Small intestine (tissue), 4 donors: ENCODE measurements around the gene TTLL3. TPM values are rescaled to one million over a fixed set of nuclear protein-coding genes. Genes with fewer than 3 reads are reported as not detected.

Experiments used
- polyA plus RNA-seq, 4 donors: library from polyadenylated mRNA; stranded (reverse) in 3 of 4; unstranded in 1 of 4; fragments of 200-250 nt in 3 of 4; fragments of 120-200 nt in 1 of 4; gene quantifications; one replicate each; pipeline versions ENCODE4 v1.2.1 to v1.2.3, GENCODE V29; 2013
- donor health status: healthy with polysubstance abuse.
- donor health status: Bipolar disorder and iron deficiency.
- donor health status: healthy.

Gene TTLL3
- polyA plus RNA-seq, 4 donors = 20.8 to 51.9 (median 22.6) TPM

Other genes starting within 250 kb of the TTLL3 start
- 10 to 100 TPM; 22.0 to 47.0 (median 36.6) TPM for gene MTMR14, start 160.8 kb upstream of the TTLL3 start, polyA plus RNA-seq
- under 1 TPM in 2 of 4 donors, not detected in 2; 0.35 to 0.92 TPM for gene CPNE9, start 106.4 kb upstream of the TTLL3 start, polyA plus RNA-seq
- gene BRPF1, start 78.5 kb upstream of the TTLL3 start, polyA plus RNA-seq = 10 to 100 TPM in 1 of 4 donors, 1 to 10 TPM in 3; 5.1 to 16.0 (median 7.6) TPM
- 100 to 1,000 TPM in 1 of 4 donors, 10 to 100 TPM in 3; 25.4 to 111 (median 43.1) TPM for gene OGG1, start 60.3 kb upstream of the TTLL3 start, polyA plus RNA-seq
- gene CAMK1, start 40.3 kb upstream of the TTLL3 start, polyA plus RNA-seq = 10 to 100 TPM; 10.1 to 22.5 (median 19.4) TPM
- gene TADA3, start 17.8 kb upstream of the TTLL3 start, polyA plus RNA-seq = 10 to 100 TPM; 41.1 to 59.0 (median 44.6) TPM
- gene ARPC4, start 17.2 kb upstream of the TTLL3 start, polyA plus RNA-seq = 100 to 1,000 TPM; 143 to 178 (median 161) TPM
- gene RPUSD3, start 33.7 kb downstream of the TTLL3 start, polyA plus RNA-seq = 10 to 100 TPM; 19.2 to 41.1 (median 25.7) TPM
- gene CIDEC, start 70.0 kb downstream of the TTLL3 start, polyA plus RNA-seq = 100 to 1,000 TPM in 2 of 4 donors, 10 to 100 TPM in 2; 19.0 to 748 (median 310) TPM
- gene JAGN1, start 80.3 kb downstream of the TTLL3 start, polyA plus RNA-seq = 10 to 100 TPM; 49.0 to 56.8 (median 52.7) TPM
- 10 to 100 TPM; 31.3 to 59.3 (median 43.5) TPM for gene IL17RE, start 92.6 kb downstream of the TTLL3 start, polyA plus RNA-seq
- 10 to 100 TPM; 35.7 to 96.2 (median 41.3) TPM for gene IL17RC, start 106.8 kb downstream of the TTLL3 start, polyA plus RNA-seq
- 10 to 100 TPM; 16.2 to 53.7 (median 32.1) TPM for gene CRELD1, start 123.6 kb downstream of the TTLL3 start, polyA plus RNA-seq
- 1 to 10 TPM in 1 of 4 donors, under 1 TPM in 3; 0.45 to 1.3 (median 0.82) TPM for gene PRRT3, start 142.1 kb downstream of the TTLL3 start, polyA plus RNA-seq
- gene EMC3, start 176.6 kb downstream of the TTLL3 start, polyA plus RNA-seq = 10 to 100 TPM; 21.9 to 74.6 (median 47.7) TPM
- gene FANCD2, start 216.2 kb downstream of the TTLL3 start, polyA plus RNA-seq = 10 to 100 TPM in 1 of 4 donors, 1 to 10 TPM in 2, under 1 TPM in 1; 0.45 to 13.9 (median 4.4) TPM